H7 (cell line): Measurements from ENCODE around the gene EIF4ENIF1. TPM values are rescaled to one million over a fixed set of nuclear protein-coding genes. Genes with fewer than 3 reads are reported as not detected.
A peak's percentile ranks its signal among the peaks of the same experiment; 100 is the strongest.
"Not testable (repeated sequence)": the region's sequence is repeated elsewhere in the genome, so short reads cannot be mapped to it uniquely, and the experiment has no call there.

ENCODE experiments used
- DNase-seq: peaks from one replicate; pipeline ENCODE4 v3.0.0; 2012
- H3K27me3 ChIP-seq: 2 replicates; pipeline ENCODE4 v1.6.0; 2011; ENCODE audit warnings: mild to moderate bottlenecking, low read length; ENCODE audit not compliant: control insufficient read depth, insufficient read depth
- H3K36me3 ChIP-seq: replicated peaks from 2 replicates; pipeline ENCODE4 v1.5.1; 2011; ENCODE audit warnings: low read length; ENCODE audit not compliant: control insufficient read depth, insufficient read depth
- H3K4me3 ChIP-seq: 2 replicates; pipeline ENCODE4 v1.5.1; 2011; ENCODE audit warnings: low read depth, mild to moderate bottlenecking, control low read depth, low read length, moderate library complexity; ENCODE audit not compliant: insufficient read depth
- total RNA-seq: library from RNA; depleted of rRNA; stranded (reverse); fragments of >200 nt; shearing (Covaris generic); gene quantifications from 2 replicates; pipeline ENCODE4 v1.2.3, GENCODE V29; 2014

Gene EIF4ENIF1
- total RNA-seq, 1 experiment from 2014 or later, result 9.5 TPM

GRCh38 chr22:31503211-31503964, 13.7 kb upstream of the EIF4ENIF1 start:
- Histone ChIP-seq H3K4me3 (no peak overlapping the region), H3K27me3 (no peaks in the 10 kb centered on the region), H3K36me3 (no peaks in the 10 kb centered on the region)
- no peak for DNase-seq

- no peaks in the 10 kb centered on the region for H3K36me3 ChIP-seq
- no peak overlapping the region for H3K4me3 ChIP-seq
- H3K27me3 ChIP-seq, result peaks cover 5% of the 10 kb centered on the region; the same call in 1 of the 2 replicates
- no peak for DNase-seq
These were observed 12.1 kb upstream of the EIF4ENIF1 start for GRCh38 chr22:31501738-31502137.

- no peaks in the 10 kb centered on the region for H3K36me3 ChIP-seq
- DNase-seq, result no peak
- peak overlapping the region; percentile 85 for H3K4me3 ChIP-seq
- H3K27me3 ChIP-seq, result peaks cover 7% of the 10 kb centered on the region; the same call in 1 of the 2 replicates
These were observed 7.7 kb upstream of the EIF4ENIF1 start for GRCh38 chr22:31497148-31497938.

- DNase-seq, result no peak
- Histone ChIP-seq H3K4me3 (peak overlapping the region; percentile 85), H3K27me3 (peaks cover 7% of the 10 kb centered on the region; the same call in 1 of the 2 replicates), H3K36me3 (no peaks in the 10 kb centered on the region)
These were observed 7.1 kb upstream of the EIF4ENIF1 start for GRCh38 chr22:31496735-31497146.

GRCh38 chr22:31496007-31496734, 6.5 kb upstream of the EIF4ENIF1 start, which contains the start of gene SFI1:
TSS of gene SFI1 (plus strand) at chr22:31496536. CDS start at chr22:31508285, 11,749 bp downstream.
- Histone ChIP-seq H3K36me3 (no peaks in the 10 kb centered on the region), H3K27me3 (peaks cover 7% of the 10 kb centered on the region; the same call in 1 of the 2 replicates), H3K4me3 (peak within 1 kb of the TSS; percentile 85)
- DNase-seq, result peak; percentile 95

GRCh38 chr22:31495343-31495742, 5.7 kb upstream of the EIF4ENIF1 start:
- Histone ChIP-seq H3K4me3 (peak overlapping the region; percentile 85; the same call in 1 of the 2 replicates), H3K27me3 (peaks cover 7% of the 10 kb centered on the region; the same call in 1 of the 2 replicates), H3K36me3 (no peaks in the 10 kb centered on the region)
- DNase-seq, result no peak

GRCh38 chr22:31493355-31493754, 3.7 kb upstream of the EIF4ENIF1 start:
- not testable (repeated sequence) for H3K27me3 ChIP-seq, H3K4me3 ChIP-seq, H3K36me3 ChIP-seq, DNase-seq

- H3K4me3 ChIP-seq, result no peak overlapping the region
- peaks cover 2% of the 10 kb centered on the region; the same call in 1 of the 2 replicates for H3K36me3 ChIP-seq
These were observed 2.5 kb upstream of the EIF4ENIF1 start for GRCh38 chr22:31492151-31492550.

GRCh38 chr22:31491218-31491962, 1.7 kb upstream of the EIF4ENIF1 start:
- no peak overlapping the region for H3K4me3 ChIP-seq
- peak; percentile 77 for DNase-seq
- H3K27me3 ChIP-seq, result no peaks in the 10 kb centered on the region; the same call in 1 of the 2 replicates
- H3K36me3 ChIP-seq, result peaks cover 2% of the 10 kb centered on the region; the same call in 1 of the 2 replicates

More at GRCh38 chr22:31492151-31492550, 2.5 kb upstream of the EIF4ENIF1 start:
- H3K27me3 ChIP-seq, result peaks cover 6% of the 10 kb centered on the region; the same call in 1 of the 2 replicates
- no peak for DNase-seq

- Histone ChIP-seq H3K36me3 (peaks cover 2% of the 10 kb centered on the region; the same call in 1 of the 2 replicates), H3K27me3 (no peaks in the 10 kb centered on the region), H3K4me3 (peak overlapping the region; percentile 81)
- peak; percentile 68 for DNase-seq
These were observed 869 bp upstream of the EIF4ENIF1 start for GRCh38 chr22:31490496-31490925.

- no peaks in the 10 kb centered on the region for H3K27me3 ChIP-seq
- H3K36me3 ChIP-seq, result peaks cover 2% of the 10 kb centered on the region; the same call in 1 of the 2 replicates
- peak overlapping the region; percentile 81 for H3K4me3 ChIP-seq
- peak; percentile 87 for DNase-seq
These were observed 539 bp downstream of the EIF4ENIF1 start for GRCh38 chr22:31488988-31489617.

GRCh38 chr22:31488346-31488883, 1.2 kb downstream of the EIF4ENIF1 start:
- DNase-seq, result no peak
- Histone ChIP-seq H3K4me3 (peak overlapping the region; percentile 81), H3K27me3 (no peaks in the 10 kb centered on the region), H3K36me3 (peaks cover 2% of the 10 kb centered on the region; the same call in 1 of the 2 replicates)

GRCh38 chr22:31486951-31487350, 2.7 kb downstream of the EIF4ENIF1 start:
- DNase-seq, result no peak
- Histone ChIP-seq H3K4me3 (no peak overlapping the region), H3K36me3 (peaks cover 2% of the 10 kb centered on the region; the same call in 1 of the 2 replicates), H3K27me3 (no peaks in the 10 kb centered on the region)
